Urinary bladder (tissue), 4 donors: Measurements from ENCODE around the gene IL23A. TPM values are rescaled to one million over a fixed set of nuclear protein-coding genes. Genes with fewer than 3 reads are reported as not detected.

ENCODE experiments used
- DNase-seq: peaks from one replicate; pipeline ENCODE4 v3.0.0-alpha.2; 2015; ENCODE audit errors: extremely low spot score
- H3K27ac ChIP-seq: one replicate; pipeline ENCODE4 v1.5.1; 2013; ENCODE audit warnings: low read depth, mild to moderate bottlenecking, moderate library complexity
- H3K36me3 ChIP-seq: one replicate; pipeline ENCODE4 v1.6.1; 2013; ENCODE audit warnings: mild to moderate bottlenecking, moderate library complexity; ENCODE audit not compliant: insufficient read depth
- H3K4me1 ChIP-seq: one replicate; pipeline ENCODE4 v1.6.1; 2013; ENCODE audit warnings: mild to moderate bottlenecking, moderate library complexity; ENCODE audit not compliant: insufficient read depth
- H3K4me3 ChIP-seq: one replicate; pipeline ENCODE4 v1.5.1; 2013; ENCODE audit warnings: low read depth, low read length
- WGBS: extraction: QIAGEN DNeasy Blood & Tissue Kit; methylation state at CpG from one replicate; pipeline ENCODE4 v1.1.7; 2013; 5-methylcytosine and 5-hydroxymethylcytosine counted together
- polyA plus RNA-seq: library from polyadenylated mRNA; stranded (reverse); fragments of 200-250 nt; gene quantifications from one replicate; pipeline ENCODE4 v1.2.3, GENCODE V29; 2013
- small RNA-seq: library from RNA; depleted of rRNA; stranded (forward); fragments of <200 nt; gene quantifications from one replicate; pipeline ENCODE3, GENCODE V24; 2014
- total RNA-seq: library from RNA; depleted of rRNA; stranded (reverse); fragments of >200 nt; gene quantifications from one replicate; pipeline ENCODE4 v1.2.3, GENCODE V29; 2014
- donor health status: healthy with polysubstance abuse.
- donor health status: healthy.

IL23A gene
- total and polyA plus RNA-seq, 2 donors = 0.89 TPM; not detected in 1

DNA sequence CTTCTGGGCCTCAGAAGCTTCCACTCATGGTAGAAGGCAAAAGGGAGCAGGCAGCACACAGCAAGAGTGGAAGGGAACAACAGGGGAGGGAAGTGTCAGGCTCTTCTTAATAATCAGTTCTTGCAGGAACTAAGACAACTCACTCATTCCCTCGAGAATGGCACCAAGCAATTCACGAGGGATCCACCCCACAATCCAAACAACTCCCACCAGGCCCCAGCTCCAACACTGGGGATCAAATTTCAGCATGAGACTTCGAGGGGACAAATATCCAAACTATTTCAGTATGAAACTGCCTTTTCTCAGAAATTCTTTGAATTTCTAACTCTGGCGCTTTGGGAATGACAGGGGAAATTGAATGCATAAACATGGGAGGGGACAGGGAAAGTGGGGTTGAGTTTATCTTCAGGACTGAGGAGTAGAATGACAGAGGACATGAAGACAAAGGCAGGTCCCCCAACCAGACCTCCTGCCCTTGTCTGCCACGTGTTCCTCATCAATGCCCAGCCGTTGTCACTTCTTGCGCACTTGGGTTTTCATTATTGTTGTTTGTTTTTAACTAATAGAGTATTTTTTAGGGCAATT, 48.6 kb downstream of the IL23A start:
- H3K36me3 ChIP-seq = no peaks in the 10 kb centered on the region
- H3K4me1 ChIP-seq = no peaks in the 10 kb centered on the region
- WGBS = 33% methylated on average over 7 of the region's 7 CpGs
- no peak overlapping the region for H3K27ac ChIP-seq
- no peak overlapping the region for H3K4me3 ChIP-seq
- no peak for DNase-seq

- WGBS = 57% methylated on average over 5 of the region's 5 CpGs
- no peak for DNase-seq
- Histone ChIP-seq H3K36me3 (no peaks in the 10 kb centered on the region), H3K4me1 (no peaks in the 10 kb centered on the region), H3K27ac (no peak overlapping the region), H3K4me3 (no peak overlapping the region)
These were observed 50.7 kb downstream of the IL23A start for GRCh38 chr12:56389412-56389811.

Small RNA genes lying within 50 kb of the gene (small RNA-seq; reads per million reads assigned to genes)
- gene RNU7-40P = not detected

Other genes starting within 250 kb of the IL23A start
- 64.6 TPM for gene PA2G4, start 234.3 kb upstream of the IL23A start, total RNA-seq
- gene PA2G4, start 234.3 kb upstream of the IL23A start, polyA plus RNA-seq = 121 TPM
- 2,071 TPM for gene RPL41, start 222.3 kb upstream of the IL23A start, total RNA-seq
- 5,547 TPM for gene RPL41, start 222.3 kb upstream of the IL23A start, polyA plus RNA-seq
- 4.6 TPM for gene ZC3H10, start 220.6 kb upstream of the IL23A start, total RNA-seq
- 4.9 TPM for gene ZC3H10, start 220.6 kb upstream of the IL23A start, polyA plus RNA-seq
- gene ESYT1, start 210.6 kb upstream of the IL23A start, total RNA-seq = 85.1 TPM
- gene ESYT1, start 210.6 kb upstream of the IL23A start, polyA plus RNA-seq = 116 TPM
- gene MYL6B, start 186.3 kb upstream of the IL23A start, total RNA-seq = 65.3 TPM
- 32.4 TPM for gene MYL6B, start 186.3 kb upstream of the IL23A start, polyA plus RNA-seq
- 2,133 TPM for gene MYL6, start 180.5 kb upstream of the IL23A start, total RNA-seq
- gene MYL6, start 180.5 kb upstream of the IL23A start, polyA plus RNA-seq = 7,162 TPM
- 51.1 TPM for gene SMARCC2, start 149.4 kb upstream of the IL23A start, total RNA-seq
- 68.8 TPM for gene SMARCC2, start 149.4 kb upstream of the IL23A start, polyA plus RNA-seq
- gene RNF41, start 117.0 kb upstream of the IL23A start, total RNA-seq = 42.9 TPM
- gene RNF41, start 117.0 kb upstream of the IL23A start, polyA plus RNA-seq = 37.8 TPM
- 15.7 TPM for gene NABP2, start 114.5 kb upstream of the IL23A start, total RNA-seq
- 31.0 TPM for gene NABP2, start 114.5 kb upstream of the IL23A start, polyA plus RNA-seq
- not detected for gene SLC39A5, start 108.8 kb upstream of the IL23A start, total RNA-seq
- 0.30 TPM for gene SLC39A5, start 108.8 kb upstream of the IL23A start, polyA plus RNA-seq
- gene ANKRD52, start 80.5 kb upstream of the IL23A start, total RNA-seq = 10.2 TPM
- 14.4 TPM for gene ANKRD52, start 80.5 kb upstream of the IL23A start, polyA plus RNA-seq
- gene COQ10A, start 71.9 kb upstream of the IL23A start, total RNA-seq = 6.9 TPM
- 13.8 TPM for gene COQ10A, start 71.9 kb upstream of the IL23A start, polyA plus RNA-seq
- 64.3 TPM for gene CS, start 38.6 kb upstream of the IL23A start, total RNA-seq
- 101 TPM for gene CS, start 38.6 kb upstream of the IL23A start, polyA plus RNA-seq
- 53.8 TPM for gene CNPY2, start 22.9 kb upstream of the IL23A start, total RNA-seq
- 75.6 TPM for gene CNPY2, start 22.9 kb upstream of the IL23A start, polyA plus RNA-seq
- 64.7 TPM for gene PAN2, start 4.9 kb upstream of the IL23A start, total RNA-seq
- 31.1 TPM for gene PAN2, start 4.9 kb upstream of the IL23A start, polyA plus RNA-seq
- gene STAT2, start 21.2 kb downstream of the IL23A start, total RNA-seq = 156 TPM
- gene STAT2, start 21.2 kb downstream of the IL23A start, polyA plus RNA-seq = 66.3 TPM
- gene APOF, start 24.0 kb downstream of the IL23A start, total RNA-seq = not detected
- gene APOF, start 24.0 kb downstream of the IL23A start, polyA plus RNA-seq = 0.13 TPM
- 8.9 TPM for gene TIMELESS, start 110.5 kb downstream of the IL23A start, total RNA-seq
- gene TIMELESS, start 110.5 kb downstream of the IL23A start, polyA plus RNA-seq = 6.2 TPM
- not detected for gene MIP, start 115.8 kb downstream of the IL23A start, total RNA-seq
- gene MIP, start 115.8 kb downstream of the IL23A start, polyA plus RNA-seq = not detected
- 2.0 TPM for gene SPRYD4, start 129.7 kb downstream of the IL23A start, total RNA-seq
- 2.4 TPM for gene SPRYD4, start 129.7 kb downstream of the IL23A start, polyA plus RNA-seq
- gene GLS2, start 149.3 kb downstream of the IL23A start, total RNA-seq = 0.79 TPM
- gene GLS2, start 149.3 kb downstream of the IL23A start, polyA plus RNA-seq = 0.90 TPM
- gene RBMS2, start 182.9 kb downstream of the IL23A start, total RNA-seq = 27.5 TPM
- 11.2 TPM for gene RBMS2, start 182.9 kb downstream of the IL23A start, polyA plus RNA-seq